Measurements from ENCODE around the gene CAMKK1. TPM values are rescaled to one million over a fixed set of nuclear protein-coding genes. Genes with fewer than 3 reads are reported as not detected.

CAMKK1 gene
- polyA plus RNA-seq, 1 of the 3 experiments (the other 2 are of a cell fraction), result 6.8 TPM

DNA sequence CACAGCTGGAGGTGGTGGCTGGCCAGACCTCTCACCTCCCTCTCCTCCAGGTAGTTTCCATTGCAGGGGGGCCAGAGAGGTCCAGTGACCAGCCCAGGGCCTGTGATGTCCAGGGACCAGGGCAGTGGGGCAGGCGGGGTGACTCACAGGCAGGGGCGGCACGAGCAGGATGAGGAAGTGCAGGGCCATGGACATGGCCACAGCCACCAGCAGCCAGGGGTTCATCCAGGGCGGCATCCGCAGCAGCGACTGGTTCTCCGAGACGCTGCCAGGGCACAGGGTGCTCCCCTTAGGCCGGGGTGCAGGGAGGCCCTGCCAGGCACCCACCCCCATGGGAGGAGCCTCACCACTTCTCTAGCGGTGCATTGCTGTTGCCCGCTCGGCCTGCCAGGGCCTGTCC, 36.3 kb upstream of the CAMKK1 start:
- CTCF ChIA-PET, result interaction anchor here (7.7 kb wide), 1 partner anchor 15 kb away, joined by 54 read pairs; no protein-coding TSS in a partner anchor
- H3K9ac ChIP-seq, result no peak overlapping the region
- DNase-seq, result no peak
- WGBS (ENCODE audit: low lambda C conversion rate), result 98% methylated on average over 6 of the region's 12 CpGs
- TF ChIP-seq, protein P1, sequence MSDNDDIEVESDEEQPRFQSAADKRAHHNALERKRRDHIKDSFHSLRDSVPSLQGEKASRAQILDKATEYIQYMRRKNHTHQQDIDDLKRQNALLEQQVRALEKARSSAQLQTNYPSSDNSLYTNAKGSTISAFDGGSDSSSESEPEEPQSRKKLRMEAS (IDR thresholded peaks at IDR 0.05; ENCODE audit: low read depth), result no peak
- TF ChIP-seq, protein P2, sequence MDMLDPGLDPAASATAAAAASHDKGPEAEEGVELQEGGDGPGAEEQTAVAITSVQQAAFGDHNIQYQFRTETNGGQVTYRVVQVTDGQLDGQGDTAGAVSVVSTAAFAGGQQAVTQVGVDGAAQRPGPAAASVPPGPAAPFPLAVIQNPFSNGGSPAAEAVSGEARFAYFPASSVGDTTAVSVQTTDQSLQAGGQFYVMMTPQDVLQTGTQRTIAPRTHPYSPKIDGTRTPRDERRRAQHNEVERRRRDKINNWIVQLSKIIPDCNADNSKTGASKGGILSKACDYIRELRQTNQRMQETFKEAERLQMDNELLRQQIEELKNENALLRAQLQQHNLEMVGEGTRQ (IDR thresholded peaks at IDR 0.05; ENCODE audit: borderline replicate concordance, low read depth, low read length), result no peak
- TF ChIP-seq FOXJ3 (CRISPR knock-in tag; IDR thresholded peaks at IDR 0.05) (no peak), POLR2AphosphoS5 (IDR thresholded peaks at IDR 0.05; ENCODE audit: low read depth, low read length) (no peak), MXI1 (IDR thresholded peaks at IDR 0.05; ENCODE audit: low read depth, low read length) (no peak), NRF1 (IDR thresholded peaks at IDR 0.05; ENCODE audit: low read depth, low read length) (no peak), GATA2 (CRISPR knock-in tag; IDR thresholded peaks at IDR 0.05) (no peak), SMC3 (IDR thresholded peaks at IDR 0.05; ENCODE audit: low read depth, low read length) (no peak), TCF12 (IDR thresholded peaks at IDR 0.05) (no peak), TEAD4 (IDR thresholded peaks at IDR 0.05; ENCODE audit: borderline replicate concordance, insufficient read depth) (no peak)
- TF ChIP-seq, protein P3, sequence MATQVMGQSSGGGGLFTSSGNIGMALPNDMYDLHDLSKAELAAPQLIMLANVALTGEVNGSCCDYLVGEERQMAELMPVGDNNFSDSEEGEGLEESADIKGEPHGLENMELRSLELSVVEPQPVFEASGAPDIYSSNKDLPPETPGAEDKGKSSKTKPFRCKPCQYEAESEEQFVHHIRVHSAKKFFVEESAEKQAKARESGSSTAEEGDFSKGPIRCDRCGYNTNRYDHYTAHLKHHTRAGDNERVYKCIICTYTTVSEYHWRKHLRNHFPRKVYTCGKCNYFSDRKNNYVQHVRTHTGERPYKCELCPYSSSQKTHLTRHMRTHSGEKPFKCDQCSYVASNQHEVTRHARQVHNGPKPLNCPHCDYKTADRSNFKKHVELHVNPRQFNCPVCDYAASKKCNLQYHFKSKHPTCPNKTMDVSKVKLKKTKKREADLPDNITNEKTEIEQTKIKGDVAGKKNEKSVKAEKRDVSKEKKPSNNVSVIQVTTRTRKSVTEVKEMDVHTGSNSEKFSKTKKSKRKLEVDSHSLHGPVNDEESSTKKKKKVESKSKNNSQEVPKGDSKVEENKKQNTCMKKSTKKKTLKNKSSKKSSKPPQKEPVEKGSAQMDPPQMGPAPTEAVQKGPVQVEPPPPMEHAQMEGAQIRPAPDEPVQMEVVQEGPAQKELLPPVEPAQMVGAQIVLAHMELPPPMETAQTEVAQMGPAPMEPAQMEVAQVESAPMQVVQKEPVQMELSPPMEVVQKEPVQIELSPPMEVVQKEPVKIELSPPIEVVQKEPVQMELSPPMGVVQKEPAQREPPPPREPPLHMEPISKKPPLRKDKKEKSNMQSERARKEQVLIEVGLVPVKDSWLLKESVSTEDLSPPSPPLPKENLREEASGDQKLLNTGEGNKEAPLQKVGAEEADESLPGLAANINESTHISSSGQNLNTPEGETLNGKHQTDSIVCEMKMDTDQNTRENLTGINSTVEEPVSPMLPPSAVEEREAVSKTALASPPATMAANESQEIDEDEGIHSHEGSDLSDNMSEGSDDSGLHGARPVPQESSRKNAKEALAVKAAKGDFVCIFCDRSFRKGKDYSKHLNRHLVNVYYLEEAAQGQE (IDR thresholded peaks at IDR 0.05; ENCODE audit: low read depth, low read length), result no peak
- POLR2A ChIA-PET, result no interaction called here
- H3K79me2 ChIP-seq (ENCODE audit: insufficient read depth), result no peaks in the 10 kb centered on the region
- H3K9me3 ChIP-seq, result no peaks in the 10 kb centered on the region
- H3K4me1 ChIP-seq (ENCODE audit: control insufficient read depth in 1 of 2, insufficient read depth in 2 of 2, low read depth in 1 of 2, low read length in 1 of 2), result peaks cover 0 to 12% of the 10 kb centered on the region in 2 experiments; a peak in 1 of 4 replicates
- no peaks in the 10 kb centered on the region for H3K27me3 ChIP-seq (ENCODE audit: insufficient read depth)
- no peaks in the 10 kb centered on the region for H3F3A ChIP-seq (replicated peaks; ENCODE audit: insufficient read depth)
- H3K4me3 ChIP-seq (ENCODE audit: low read depth in 2 of 2, low read length in 1 of 2), result no peak overlapping the region
- H2AFZ ChIP-seq (ENCODE audit: low read depth), result no peak overlapping the region
- H3K4me2 ChIP-seq, result no peak overlapping the region
- no peak overlapping the region for H3K27ac ChIP-seq (ENCODE audit: low read depth in 2 of 2, low read length in 1 of 2)
- no peaks in the 10 kb centered on the region for H3K9me2 ChIP-seq
- H3K36me3 ChIP-seq (replicated peaks in 1 of 2; ENCODE audit: control insufficient read depth in 1 of 2, insufficient read depth in 2 of 2, low read length in 1 of 2), result no peaks in the 10 kb centered on the region
- H4K20me1 ChIP-seq (ENCODE audit: insufficient read depth), result no peaks in the 10 kb centered on the region

DNA sequence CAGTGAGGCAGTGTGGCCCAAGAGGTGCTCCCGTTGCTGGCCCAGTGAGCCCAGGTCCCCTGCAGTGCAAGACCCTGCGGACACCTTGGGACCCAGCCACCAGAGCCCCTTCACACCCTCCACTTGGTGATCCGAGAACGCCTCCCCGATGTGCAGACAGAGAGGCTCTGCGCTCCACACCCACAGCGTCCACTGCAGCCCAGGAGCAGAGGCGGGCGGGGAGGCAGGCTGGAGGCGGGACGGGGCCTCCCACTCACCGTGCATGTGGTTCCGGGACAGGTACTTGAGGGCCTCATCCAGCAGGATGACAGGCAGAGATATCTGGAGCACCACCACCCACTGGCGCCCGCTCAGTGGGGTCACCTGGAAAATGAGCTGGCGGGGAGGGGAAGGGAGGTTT, 35.6 kb upstream of the CAMKK1 start:
- no peaks in the 10 kb centered on the region for H3K27me3 ChIP-seq (ENCODE audit: insufficient read depth)
- no peak overlapping the region for H3K27ac ChIP-seq (ENCODE audit: low read depth in 2 of 2, low read length in 1 of 2)
- no peaks in the 10 kb centered on the region for H3K36me3 ChIP-seq (replicated peaks in 1 of 2; ENCODE audit: control insufficient read depth in 1 of 2, insufficient read depth in 2 of 2, low read length in 1 of 2)
- H3K9ac ChIP-seq, result no peak overlapping the region
- H3K79me2 ChIP-seq (ENCODE audit: insufficient read depth), result no peaks in the 10 kb centered on the region
- no peaks in the 10 kb centered on the region for H3F3A ChIP-seq (replicated peaks; ENCODE audit: insufficient read depth)
- no peak overlapping the region for H2AFZ ChIP-seq (ENCODE audit: low read depth)
- H3K4me1 ChIP-seq (ENCODE audit: control insufficient read depth in 1 of 2, insufficient read depth in 2 of 2, low read depth in 1 of 2, low read length in 1 of 2), result peaks cover 0 to 12% of the 10 kb centered on the region in 2 experiments; a peak in 1 of 4 replicates
- ChIA-PET POLR2A (no interaction called here), CTCF (interaction anchor here (7.7 kb wide), 1 partner anchor 15 kb away, joined by 54 read pairs; no protein-coding TSS in a partner anchor)
- no peaks in the 10 kb centered on the region for H3K9me3 ChIP-seq
- H3K4me2 ChIP-seq, result no peak overlapping the region
- H4K20me1 ChIP-seq (ENCODE audit: insufficient read depth), result no peaks in the 10 kb centered on the region
- no peak overlapping the region for H3K4me3 ChIP-seq (ENCODE audit: low read depth in 2 of 2, low read length in 1 of 2)
- 86% methylated on average over 5 of the region's 16 CpGs for WGBS (ENCODE audit: low lambda C conversion rate)
- H3K9me2 ChIP-seq, result no peaks in the 10 kb centered on the region
- DNase-seq, result no peak
- TF ChIP-seq RFX5 (IDR thresholded peaks at IDR 0.05; ENCODE audit: low read length), result no peak
- no peak for TF ChIP-seq NRF1 (IDR thresholded peaks at IDR 0.05; ENCODE audit: low read depth, low read length)
- TF ChIP-seq GABPA (IDR thresholded peaks at IDR 0.05; ENCODE audit: low read depth), result no peak
- TF ChIP-seq, protein P1 (IDR thresholded peaks at IDR 0.05; ENCODE audit: low read depth), result no peak
- TF ChIP-seq, protein P3 (IDR thresholded peaks at IDR 0.05; ENCODE audit: low read depth, low read length), result no peak
- no peak for TF ChIP-seq RXRA (IDR thresholded peaks at IDR 0.05; ENCODE audit: borderline replicate concordance, low read depth)
- no peak for TF ChIP-seq FOXM1 (IDR thresholded peaks at IDR 0.05; ENCODE audit: low read depth)
- no peak for TF ChIP-seq RCOR1 (IDR thresholded peaks at IDR 0.05; ENCODE audit: low read length)
- TF ChIP-seq FOXJ3 (CRISPR knock-in tag; IDR thresholded peaks at IDR 0.05), result no peak
- TF ChIP-seq, protein P2 (IDR thresholded peaks at IDR 0.05; ENCODE audit: borderline replicate concordance, low read depth, low read length), result no peak
- no peak for TF ChIP-seq MEF2A (IDR thresholded peaks at IDR 0.05; ENCODE audit: borderline replicate concordance, low read depth)
- TF ChIP-seq GATA2 (CRISPR knock-in tag; IDR thresholded peaks at IDR 0.05), result no peak
